MG63 (cell line): ENCODE measurements around the gene MRPL48. TPM values are rescaled to one million over a fixed set of nuclear protein-coding genes. Genes with fewer than 3 reads are reported as not detected.
A peak's percentile ranks its signal among the peaks of the same experiment; 100 is the strongest.

ENCODE experiments used
- DNase-seq: peaks from one replicate; pipeline ENCODE4 v3.0.0-alpha.2; 2020
- H3K27me3 ChIP-seq: fragments of 250-450 bp; sonication (Bioruptor Pico); 2 replicates; pipeline ENCODE4 v1.5.1; 2020; ENCODE audit warnings: mild to moderate bottlenecking, moderate library complexity
- H3K36me3 ChIP-seq: fragments of 250-450 bp; sonication (Bioruptor Pico); 2 replicates; pipeline ENCODE4 v1.5.1; 2020; ENCODE audit warnings: mild to moderate bottlenecking, moderate library complexity
- H3K4me3 ChIP-seq: fragments of 250-450 bp; sonication (Bioruptor Pico); 2 replicates; pipeline ENCODE4 v1.5.1; 2020; ENCODE audit warnings: mild to moderate bottlenecking, moderate library complexity
- H3K9me3 ChIP-seq: fragments of 250-450 bp; sonication (Bioruptor Pico); 2 replicates; pipeline ENCODE4 v1.5.1; 2020; ENCODE audit warnings: mild to moderate bottlenecking, moderate library complexity
- total RNA-seq: library from RNA; depleted of rRNA; stranded (reverse); fragments of >200 nt; shearing (Covaris generic); gene quantifications from 2 replicates; pipeline ENCODE4 v1.2.3, GENCODE V29; 2014; ENCODE audit warnings: low replicate concordance; rRNA removed

The MRPL48 gene
- total RNA-seq, 1 experiment from 2014 or later: 48.6 TPM

- DNase-seq: no peak
- Histone ChIP-seq H3K36me3 (peaks cover 28% of the 10 kb centered on the region), H3K9me3 (no peaks in the 10 kb centered on the region), H3K4me3 (no peak overlapping the region), H3K27me3 (no peaks in the 10 kb centered on the region)
Measured at GRCh38 chr11:73902303-73902702, 114.6 kb downstream of the MRPL48 start.

DNA sequence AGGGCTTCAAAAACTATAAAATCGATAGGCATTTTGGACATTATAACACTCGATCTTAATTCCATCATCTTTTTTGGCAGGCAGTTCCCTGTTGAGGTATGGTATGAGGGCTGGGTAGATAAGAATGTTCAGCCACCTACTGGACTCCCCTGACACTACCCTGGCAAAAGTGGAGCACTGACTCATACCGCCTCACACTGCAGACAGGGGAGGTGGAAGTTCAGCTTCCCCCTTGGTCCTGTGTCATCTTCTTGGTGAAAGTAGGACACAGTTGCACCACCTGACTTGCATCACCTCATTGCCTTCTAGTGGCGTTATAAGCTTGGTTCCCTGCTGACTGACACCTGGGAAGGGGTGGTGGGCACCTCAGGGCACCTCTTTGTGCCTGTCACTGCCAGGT, 119.5 kb downstream of the MRPL48 start:
- no peaks in the 10 kb centered on the region for H3K9me3 ChIP-seq
- no peaks in the 10 kb centered on the region for H3K27me3 ChIP-seq
- H3K36me3 ChIP-seq: peaks cover 12% of the 10 kb centered on the region
- H3K4me3 ChIP-seq: no peak overlapping the region
- peak; percentile 58 for DNase-seq

- H3K36me3 ChIP-seq: peaks cover 17% of the 10 kb centered on the region
- no peak overlapping the region for H3K4me3 ChIP-seq
Measured at GRCh38 chr11:73912026-73912425, 124.4 kb downstream of the MRPL48 start.

DNA sequence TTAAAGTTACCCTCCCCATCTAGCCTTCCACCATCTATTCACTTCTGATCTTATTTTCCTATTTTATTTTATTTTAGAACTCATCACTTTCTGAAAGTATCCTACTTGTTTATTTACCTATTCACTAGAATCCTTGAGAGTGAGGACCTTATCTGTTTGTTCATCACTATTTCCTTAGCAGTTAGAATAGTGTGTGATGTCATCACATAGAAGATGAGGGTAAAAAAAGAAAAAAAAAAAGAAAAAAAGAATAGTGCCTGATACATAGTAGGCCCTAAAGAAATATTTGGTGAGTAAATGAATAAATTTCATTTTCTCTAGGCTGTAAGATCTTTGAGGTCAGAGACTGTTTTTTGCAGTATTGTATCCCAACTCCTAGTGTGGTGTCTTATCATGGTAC, 125.8 kb downstream of the MRPL48 start:
- no peaks in the 10 kb centered on the region for H3K27me3 ChIP-seq
- no peak for DNase-seq
- no peak overlapping the region for H3K4me3 ChIP-seq
- H3K36me3 ChIP-seq: peaks cover 19% of the 10 kb centered on the region
- no peaks in the 10 kb centered on the region for H3K9me3 ChIP-seq

More at GRCh38 chr11:73912026-73912425, 124.4 kb downstream of the MRPL48 start:
- Histone ChIP-seq H3K27me3 (no peaks in the 10 kb centered on the region), H3K9me3 (no peaks in the 10 kb centered on the region)
- no peak for DNase-seq

DNA sequence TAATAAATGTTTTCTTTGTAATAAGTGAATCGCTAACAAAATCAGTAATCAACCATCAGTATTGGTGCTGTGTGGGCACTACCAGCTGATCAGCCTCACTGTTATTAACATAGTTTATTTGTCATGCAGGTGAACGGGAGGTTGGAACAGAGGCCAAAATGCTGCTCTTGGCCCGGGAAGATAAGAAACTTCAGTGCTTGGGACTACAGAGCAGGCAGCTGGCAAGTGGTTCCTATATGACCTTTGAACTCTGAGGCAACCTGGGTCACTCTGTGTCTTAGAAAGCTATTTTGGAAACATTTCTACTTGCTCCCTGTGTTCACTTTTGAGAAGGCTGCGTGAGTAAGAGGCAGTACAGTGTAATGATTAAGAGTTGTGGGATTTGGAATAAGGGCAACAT, 126.6 kb downstream of the MRPL48 start:
- no peak for DNase-seq
- H3K27me3 ChIP-seq: no peaks in the 10 kb centered on the region
- peaks cover 24% of the 10 kb centered on the region for H3K36me3 ChIP-seq
- no peaks in the 10 kb centered on the region for H3K9me3 ChIP-seq
- H3K4me3 ChIP-seq: no peak overlapping the region

Other genes with a start within 250 kb of the MRPL48 start
- 10.7 and 15.3 TPM in 2 replicates for gene FAM168A, start 189.8 kb upstream of the MRPL48 start, total RNA-seq
- gene PLEKHB1, start 141.3 kb upstream of the MRPL48 start, total RNA-seq: not detected in 2 replicates
- 69.1 and 72.2 TPM in 2 replicates for gene RAB6A, start 26.8 kb upstream of the MRPL48 start, total RNA-seq
- 72.3 and 74.8 TPM in 2 replicates for gene COA4, start 89.0 kb downstream of the MRPL48 start, total RNA-seq
- gene PAAF1, start 89.1 kb downstream of the MRPL48 start, total RNA-seq: 9.8 and 12.1 TPM in 2 replicates
- 0.79 TPM in 1 of 2 replicates, not detected in the other for gene DNAJB13, start 163.2 kb downstream of the MRPL48 start, total RNA-seq
- 2.3 TPM in 1 of 2 replicates, not detected in the other for gene UCP2, start 195.0 kb downstream of the MRPL48 start, total RNA-seq
- gene UCP3, start 221.2 kb downstream of the MRPL48 start, total RNA-seq: not detected in 2 replicates